B cell (primary cell): ENCODE results near the gene ABHD6.

Experiments
- EZH2 ChIP-seq: IDR thresholded peaks from 2 replicates; pipeline ENCODE4 v1.6.1; 2012; ENCODE audit warnings: borderline replicate concordance, low read depth, mild to moderate bottlenecking, moderate library complexity, low read length; ENCODE audit not compliant: insufficient read depth, poor library complexity, severe bottlenecking
- TF ChIP-seq, protein P1 (sequence below): fragments of 200-600 bp; IDR thresholded peaks from one replicate; pipeline ENCODE4 v1.8.0; 2022; ENCODE audit warnings: antibody characterized with exemption, mild to moderate bottlenecking

DNA sequence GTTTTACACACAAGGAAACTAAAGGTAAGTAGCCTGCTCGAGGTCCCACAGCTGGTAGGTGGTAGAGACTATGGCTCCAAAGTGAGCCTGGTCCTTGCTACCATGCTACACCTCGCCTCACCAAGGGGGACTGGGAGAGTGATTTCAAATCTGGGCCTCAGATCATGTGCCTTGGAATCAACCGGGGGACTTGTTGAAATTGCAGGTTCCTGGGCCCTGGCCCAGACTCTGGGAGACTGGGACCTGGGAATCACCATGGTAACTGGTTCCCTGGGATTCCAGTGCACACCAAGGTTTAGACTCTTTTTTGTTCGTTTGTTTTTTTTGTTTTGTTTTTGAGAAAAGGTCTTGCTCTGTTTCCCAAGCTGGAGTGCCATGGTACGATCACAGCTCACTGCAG, 47.9 kb upstream of the ABHD6 start:
- TF ChIP-seq, protein P1, sequence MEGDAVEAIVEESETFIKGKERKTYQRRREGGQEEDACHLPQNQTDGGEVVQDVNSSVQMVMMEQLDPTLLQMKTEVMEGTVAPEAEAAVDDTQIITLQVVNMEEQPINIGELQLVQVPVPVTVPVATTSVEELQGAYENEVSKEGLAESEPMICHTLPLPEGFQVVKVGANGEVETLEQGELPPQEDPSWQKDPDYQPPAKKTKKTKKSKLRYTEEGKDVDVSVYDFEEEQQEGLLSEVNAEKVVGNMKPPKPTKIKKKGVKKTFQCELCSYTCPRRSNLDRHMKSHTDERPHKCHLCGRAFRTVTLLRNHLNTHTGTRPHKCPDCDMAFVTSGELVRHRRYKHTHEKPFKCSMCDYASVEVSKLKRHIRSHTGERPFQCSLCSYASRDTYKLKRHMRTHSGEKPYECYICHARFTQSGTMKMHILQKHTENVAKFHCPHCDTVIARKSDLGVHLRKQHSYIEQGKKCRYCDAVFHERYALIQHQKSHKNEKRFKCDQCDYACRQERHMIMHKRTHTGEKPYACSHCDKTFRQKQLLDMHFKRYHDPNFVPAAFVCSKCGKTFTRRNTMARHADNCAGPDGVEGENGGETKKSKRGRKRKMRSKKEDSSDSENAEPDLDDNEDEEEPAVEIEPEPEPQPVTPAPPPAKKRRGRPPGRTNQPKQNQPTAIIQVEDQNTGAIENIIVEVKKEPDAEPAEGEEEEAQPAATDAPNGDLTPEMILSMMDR: no peak
- TF ChIP-seq EZH2: no peak
